Transverse colon (tissue), 4 donors: ENCODE results near the gene PPP1R9A.

Source experiments
- EP300 ChIP-seq: sonication (generic); formaldehyde crosslinking; IDR thresholded peaks from one replicate; pipeline ENCODE4 v1.6.1; 2017; ENCODE audit warnings: antibody characterized with exemption, low read depth
- POLR2A ChIP-seq: fragments of 450-650 bp; IDR thresholded peaks from one replicate; pipeline ENCODE4 v1.6.1; 2016; ENCODE audit warnings: antibody characterized with exemption, mild to moderate bottlenecking, moderate library complexity
- POLR2AphosphoS5 ChIP-seq, 3 donors: sonication (generic); formaldehyde crosslinking; IDR thresholded peaks; one replicate each; pipeline ENCODE4 v1.6.1; 2016; ENCODE audit warnings: antibody characterized with exemption in 3 of 3
- TF ChIP-seq, protein P1 (sequence below), 5 experiments: fragments of 200-600 bp in 3 of 5; fragments of 450-650 bp in 2 of 5; sonication (generic) in 3 of 5; IDR thresholded peaks; 1 replicate in 2 of 5; 2 replicates in 3 of 5; pipeline ENCODE4 v1.5.1; 2016 to 2017; ENCODE audit warnings: antibody characterized with exemption in 5 of 5, inconsistent platforms in 3 of 5, mild to moderate bottlenecking in 2 of 5, moderate library complexity in 1 of 5

- TF ChIP-seq POLR2A (no peak), POLR2AphosphoS5 (IDR thresholded peaks at IDR 0.05) (no peak), EP300 (no peak)
- TF ChIP-seq, protein P1, sequence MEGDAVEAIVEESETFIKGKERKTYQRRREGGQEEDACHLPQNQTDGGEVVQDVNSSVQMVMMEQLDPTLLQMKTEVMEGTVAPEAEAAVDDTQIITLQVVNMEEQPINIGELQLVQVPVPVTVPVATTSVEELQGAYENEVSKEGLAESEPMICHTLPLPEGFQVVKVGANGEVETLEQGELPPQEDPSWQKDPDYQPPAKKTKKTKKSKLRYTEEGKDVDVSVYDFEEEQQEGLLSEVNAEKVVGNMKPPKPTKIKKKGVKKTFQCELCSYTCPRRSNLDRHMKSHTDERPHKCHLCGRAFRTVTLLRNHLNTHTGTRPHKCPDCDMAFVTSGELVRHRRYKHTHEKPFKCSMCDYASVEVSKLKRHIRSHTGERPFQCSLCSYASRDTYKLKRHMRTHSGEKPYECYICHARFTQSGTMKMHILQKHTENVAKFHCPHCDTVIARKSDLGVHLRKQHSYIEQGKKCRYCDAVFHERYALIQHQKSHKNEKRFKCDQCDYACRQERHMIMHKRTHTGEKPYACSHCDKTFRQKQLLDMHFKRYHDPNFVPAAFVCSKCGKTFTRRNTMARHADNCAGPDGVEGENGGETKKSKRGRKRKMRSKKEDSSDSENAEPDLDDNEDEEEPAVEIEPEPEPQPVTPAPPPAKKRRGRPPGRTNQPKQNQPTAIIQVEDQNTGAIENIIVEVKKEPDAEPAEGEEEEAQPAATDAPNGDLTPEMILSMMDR (IDR thresholded peaks at IDR 0.05): no peak
Observed at GRCh38 chr7:95296456-95296855, 389.1 kb downstream of the PPP1R9A start.
